Common myeloid progenitor, CD34-positive (primary cell): ENCODE data around the gene SEC31B.

Source experiments
- CTCF ChIA-PET: fragments of 350-600 bp; sonication (Branson Sonifier 250); formaldehyde crosslinking; loops from one replicate; lab custom pipeline; 2021; ENCODE audit warnings: antibody characterized with exemption; lab: Charles Lee
- POLR2A ChIA-PET: fragments of 350-600 bp; sonication (Branson Sonifier 250); formaldehyde crosslinking; loops from one replicate; lab custom pipeline; 2021; ENCODE audit warnings: antibody characterized with exemption; lab: Charles Lee
- DNase-seq, 3 donors: peaks; one replicate each; pipeline versions ENCODE4 v3.0.0 to v3.0.0-alpha.2; 2013
- H3K27ac ChIP-seq, 2 experiments: 1 replicate in 1 of 2; 2 replicates in 1 of 2; pipeline ENCODE4 v1.7.0; 2013; ENCODE audit warnings: inconsistent platforms in 2 of 2, low read length in 2 of 2, mild to moderate bottlenecking in 2 of 2, low read depth in 1 of 2, moderate library complexity in 1 of 2; ENCODE audit not compliant: severe bottlenecking in 2 of 2, insufficient read depth in 1 of 2, poor library complexity in 1 of 2
- H3K27me3 ChIP-seq, 5 experiments: replicated peaks in 2 of 5; 1 replicate in 3 of 5; 2 replicates in 2 of 5; pipeline versions ENCODE4 v1.6.1 to v1.7.0; 2013; ENCODE audit warnings: low read length in 4 of 5, mild to moderate bottlenecking in 2 of 5, moderate library complexity in 2 of 5, inconsistent platforms in 1 of 5; ENCODE audit not compliant: insufficient read depth in 5 of 5, control insufficient read depth in 4 of 5
- H3K36me3 ChIP-seq, 4 experiments: 1 replicate in 2 of 4; 2 replicates in 2 of 4; pipeline versions ENCODE4 v1.6.1 to v1.7.0; 2013; ENCODE audit warnings: low read length in 3 of 4, control low read depth in 1 of 4, mild to moderate bottlenecking in 1 of 4; ENCODE audit not compliant: control insufficient read depth in 4 of 4, insufficient read depth in 4 of 4
- H3K4me1 ChIP-seq, 4 experiments: 1 replicate in 3 of 4; 2 replicates in 1 of 4; pipeline versions ENCODE4 v1.6.1 to v1.7.1; 2013; ENCODE audit warnings: low read length in 3 of 4, mild to moderate bottlenecking in 3 of 4, control low read depth in 1 of 4, inconsistent platforms in 1 of 4, moderate library complexity in 1 of 4; ENCODE audit not compliant: control insufficient read depth in 4 of 4, insufficient read depth in 4 of 4; ENCODE audit errors: control extremely low read depth in 1 of 4
- H3K4me3 ChIP-seq, 7 experiments: 1 replicate in 4 of 7; 2 replicates in 3 of 7; pipeline versions ENCODE4 v1.5.1 to v1.7.0; 2013; ENCODE audit warnings: mild to moderate bottlenecking in 7 of 7, low read length in 6 of 7, moderate library complexity in 6 of 7, inconsistent platforms in 2 of 7, low read depth in 2 of 7, control low read depth in 1 of 7; ENCODE audit not compliant: insufficient read depth in 4 of 7, control insufficient read depth in 1 of 7; ENCODE audit errors: extremely low read depth in 1 of 7
- H3K9me3 ChIP-seq, 5 experiments: 1 replicate in 4 of 5; 2 replicates in 1 of 5; pipeline versions ENCODE4 v1.6.1 to v1.7.1; 2013; ENCODE audit warnings: low read length in 4 of 5, mild to moderate bottlenecking in 2 of 5, inconsistent platforms in 1 of 5, low read depth in 1 of 5, moderate library complexity in 1 of 5; ENCODE audit not compliant: control insufficient read depth in 4 of 5, insufficient read depth in 2 of 5; ENCODE audit errors: control extremely low read depth in 1 of 5
- WGBS: methylation state at CpG from one replicate; pipeline ENCODE4 v1.1.5; 2013; ENCODE audit not compliant: insufficient coverage; 5-methylcytosine and 5-hydroxymethylcytosine counted together

The SEC31B gene

DNA sequence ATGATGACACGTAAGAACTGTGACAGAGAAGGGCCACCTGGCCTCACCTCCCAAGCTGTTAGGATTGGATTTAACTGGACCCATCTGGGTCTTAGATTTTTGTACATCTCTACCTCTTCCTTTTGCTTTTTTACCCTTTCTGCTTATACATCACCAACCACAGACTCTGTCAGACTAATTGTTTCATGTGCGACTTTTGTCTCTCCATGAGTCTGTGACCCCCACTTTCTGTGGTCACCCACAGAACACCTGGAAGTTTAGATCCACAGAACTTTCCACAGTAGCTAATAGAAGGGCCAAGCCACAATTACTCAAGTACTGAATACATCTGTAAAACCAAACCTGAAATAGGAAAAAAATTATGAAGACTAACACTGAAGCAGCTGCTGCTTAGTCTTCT is 23.1 kb downstream of the SEC31B start:
- Histone ChIP-seq H3K4me3 (no peak overlapping the region), H3K27me3 (no peaks in the 10 kb centered on the region), H3K27ac (no peak overlapping the region), H3K36me3 (peaks cover 12 to 69% (median 27%) of the 10 kb centered on the region in 4 experiments), H3K4me1 (no peaks in the 10 kb centered on the region), H3K9me3 (no peaks in the 10 kb centered on the region)
- DNase-seq: no peak
- CTCF ChIA-PET: interaction anchor here (0.9 to 9.3 kb wide), 5 partner anchors 12 to 158 kb away, joined by 3 to 75 read pairs (median 15); partner anchors contain the start of gene SEC31B
- WGBS: 100% methylated on average over 1 of the region's 2 CpGs
- POLR2A ChIA-PET: no interaction called here

DNA sequence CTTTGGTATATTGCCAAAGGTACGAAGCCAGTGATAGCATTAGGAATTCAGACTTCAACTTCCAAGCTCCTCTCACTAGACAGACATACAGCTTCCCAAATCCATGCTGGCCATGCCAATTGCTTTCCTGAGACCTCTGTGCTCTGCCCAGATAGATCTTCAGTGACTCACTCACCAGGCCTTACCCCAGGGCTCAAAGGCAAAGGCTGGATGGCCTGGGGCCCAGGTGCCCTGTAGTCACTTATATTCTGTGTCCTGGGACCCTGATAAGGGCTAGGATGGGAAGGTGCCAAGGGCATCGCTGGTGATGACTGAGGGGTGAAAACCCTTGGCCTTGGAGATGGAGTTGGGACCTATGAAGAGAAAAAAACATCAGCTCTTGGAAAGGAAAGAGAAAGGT is 29.1 kb downstream of the SEC31B start:
- H3K9me3 ChIP-seq: no peaks in the 10 kb centered on the region
- 100% methylated on average over 2 of the region's 2 CpGs for WGBS
- H3K4me3 ChIP-seq: no peak overlapping the region
- H3K27me3 ChIP-seq: peaks cover 0 to 2% (median 0%) of the 10 kb centered on the region in 5 experiments
- CTCF ChIA-PET: interaction anchor here (0.7 to 1.6 kb wide), 4 partner anchors 9 to 28 kb away, joined by 3 to 4 read pairs (median 4); no protein-coding TSS in a partner anchor
- no peak for DNase-seq
- H3K4me1 ChIP-seq: no peaks in the 10 kb centered on the region
- peaks cover 10 to 65% (median 30%) of the 10 kb centered on the region in 4 experiments for H3K36me3 ChIP-seq
- POLR2A ChIA-PET: no interaction called here
- H3K27ac ChIP-seq: no peak overlapping the region

DNA sequence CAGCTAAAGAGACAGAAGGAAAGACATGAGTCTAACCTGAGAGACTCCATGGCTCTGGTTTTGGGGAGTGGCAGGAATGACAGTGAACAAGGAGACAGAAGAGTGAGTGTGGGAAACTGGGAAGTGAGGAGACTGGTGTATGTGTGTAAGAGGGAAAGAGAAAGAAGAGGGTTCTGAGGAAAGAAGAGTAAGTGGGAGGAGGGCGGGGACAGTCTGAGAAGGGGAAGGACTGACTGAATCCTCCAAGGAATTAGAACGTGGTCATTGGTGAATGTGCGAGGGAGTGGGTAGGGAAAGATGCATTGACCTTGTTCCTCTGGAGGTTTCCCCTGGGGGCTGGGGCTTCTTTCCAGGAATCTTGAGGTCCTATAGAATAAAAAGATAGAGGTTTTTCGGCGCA is 30.3 kb downstream of the SEC31B start:
- peaks cover 0 to 2% (median 0%) of the 10 kb centered on the region in 5 experiments for H3K27me3 ChIP-seq
- H3K4me3 ChIP-seq: no peak overlapping the region
- POLR2A ChIA-PET: no interaction called here
- CTCF ChIA-PET: interaction anchor here (2.2 kb wide), 1 partner anchor 19 kb away, joined by 5 read pairs; no protein-coding TSS in a partner anchor
- H3K27ac ChIP-seq: no peak overlapping the region
- H3K4me1 ChIP-seq: no peaks in the 10 kb centered on the region
- no peaks in the 10 kb centered on the region for H3K9me3 ChIP-seq
- 94% methylated on average over 3 of the region's 5 CpGs for WGBS
- no peak for DNase-seq
- peaks cover 11 to 65% (median 34%) of the 10 kb centered on the region in 4 experiments for H3K36me3 ChIP-seq

DNA sequence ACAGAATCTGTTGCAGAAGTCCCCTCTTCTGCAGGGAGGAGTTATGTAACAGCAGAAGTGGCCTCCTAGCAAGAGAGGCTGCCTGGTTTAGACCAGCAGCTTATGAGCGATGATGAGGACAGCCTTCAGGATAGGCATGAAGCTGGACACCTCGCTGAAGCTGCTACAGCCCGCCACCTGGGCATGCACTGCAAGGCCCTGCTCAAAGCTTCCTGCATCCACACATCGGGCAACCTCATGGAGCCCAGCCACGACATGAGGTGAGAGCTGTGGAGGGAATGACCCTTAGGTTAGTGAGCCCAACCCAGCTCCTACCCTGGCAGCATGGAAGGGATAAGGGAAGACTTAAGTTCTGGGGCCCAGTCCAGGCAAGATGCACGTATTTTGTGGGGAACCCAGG is 32.1 kb downstream of the SEC31B start:
- Histone ChIP-seq H3K36me3 (peaks cover 11 to 53% (median 33%) of the 10 kb centered on the region in 4 experiments), H3K4me1 (peaks cover 0 to 8% (median 5%) of the 10 kb centered on the region in 4 experiments), H3K4me3 (no peak overlapping the region), H3K9me3 (no peaks in the 10 kb centered on the region), H3K27me3 (peaks cover 0 to 11% (median 9%) of the 10 kb centered on the region in 5 experiments), H3K27ac (no peak overlapping the region)
- no peak for DNase-seq
- ChIA-PET POLR2A (no interaction called here), CTCF (interaction anchor here (1.1 to 7.9 kb wide), 5 partner anchors 10 to 150 kb away, joined by 3 to 75 read pairs (median 5); no protein-coding TSS in a partner anchor)
- WGBS: 97% methylated on average over 5 of the region's 6 CpGs

DNA sequence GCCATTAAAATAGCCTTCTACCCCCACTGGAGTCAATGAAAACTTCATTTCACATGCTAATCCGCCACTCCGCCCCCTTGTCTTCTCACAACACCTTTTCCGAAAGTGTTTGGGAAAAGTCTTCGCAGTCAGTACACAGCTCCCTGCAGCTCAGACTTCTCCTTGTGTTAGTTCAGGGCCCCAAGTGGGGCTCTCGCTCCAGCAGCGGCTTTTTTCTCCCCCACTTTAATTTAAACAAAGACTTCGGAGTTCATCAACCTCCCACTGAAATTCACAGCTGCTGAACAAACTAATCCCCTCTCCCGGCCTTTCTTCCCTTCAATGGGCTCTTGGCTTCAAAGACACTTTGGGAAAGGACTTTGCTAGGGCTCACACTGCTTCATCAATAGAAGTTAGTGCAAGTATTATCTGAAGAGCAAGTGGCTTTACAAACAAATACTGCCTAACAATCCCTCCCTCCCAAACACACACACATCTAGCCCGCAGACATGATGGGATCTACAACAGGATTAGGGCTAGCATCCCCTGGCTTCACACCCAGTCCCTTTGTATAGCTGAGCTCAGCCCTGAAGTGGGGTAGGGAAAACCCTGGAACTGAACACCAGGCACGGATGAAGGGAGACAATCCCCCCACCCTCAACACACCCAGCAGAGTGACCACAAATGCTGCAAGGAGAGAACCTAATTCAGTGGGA is 33.7 kb downstream of the SEC31B start:
- H3K36me3 ChIP-seq: peaks cover 9 to 48% (median 33%) of the 10 kb centered on the region in 4 experiments
- ChIA-PET CTCF (interaction anchor here (0.6 to 7.9 kb wide), 3 partner anchors 11 to 867 kb away, joined by 3 to 75 read pairs (median 3); no protein-coding TSS in a partner anchor), POLR2A (interaction anchor here (0.6 kb wide), 1 partner anchor 249 kb away, joined by 3 read pairs; no protein-coding TSS in a partner anchor)
- 98% methylated on average over 7 of the region's 10 CpGs for WGBS
- DNase-seq: no peak
- no peak overlapping the region for H3K4me3 ChIP-seq
- peaks cover 0 to under 1% (median 0%) of the 10 kb centered on the region in 5 experiments for H3K9me3 ChIP-seq
- H3K27ac ChIP-seq: no peak overlapping the region
- peaks cover 0 to 24% (median 9%) of the 10 kb centered on the region in 5 experiments for H3K27me3 ChIP-seq
- peaks cover 0 to 17% (median 15%) of the 10 kb centered on the region in 4 experiments for H3K4me1 ChIP-seq

DNA sequence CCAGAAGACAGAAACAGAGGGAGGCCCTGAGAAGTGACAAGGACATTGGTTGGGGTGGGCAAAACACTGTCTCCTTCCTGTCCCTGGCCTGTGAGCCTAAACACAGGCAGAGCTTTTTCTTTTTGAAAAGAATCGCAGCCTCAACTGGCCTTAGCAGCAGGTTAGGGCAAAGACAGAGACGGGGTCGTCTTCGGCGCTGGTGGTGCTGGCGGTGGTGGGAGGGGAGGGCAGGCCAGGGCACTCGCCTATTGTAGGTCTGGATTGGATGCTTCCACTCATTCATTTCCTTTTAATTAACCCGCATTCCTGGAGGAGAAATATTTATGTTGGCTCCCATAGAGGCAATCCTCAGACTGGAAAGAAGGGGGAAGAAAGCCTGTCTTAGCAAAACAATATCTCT is 34.3 kb downstream of the SEC31B start:
- CTCF ChIA-PET: interaction anchor here (0.9 to 7.9 kb wide), 2 partner anchors 12 to 142 kb away, joined by 3 to 75 read pairs; no protein-coding TSS in a partner anchor
- DNase-seq: no peak
- Histone ChIP-seq H3K36me3 (peaks cover 9 to 45% (median 29%) of the 10 kb centered on the region in 4 experiments), H3K27ac (no peak overlapping the region), H3K4me1 (peaks cover 0 to 17% (median 15%) of the 10 kb centered on the region in 4 experiments), H3K4me3 (no peak overlapping the region), H3K9me3 (peaks cover 0 to 3% (median 0%) of the 10 kb centered on the region in 5 experiments), H3K27me3 (peaks cover 0 to 30% (median 10%) of the 10 kb centered on the region in 5 experiments)
- POLR2A ChIA-PET: no interaction called here
- WGBS: 100% methylated on average over 3 of the region's 8 CpGs
